GM12892 (cell line): ENCODE data around the gene PIK3R2.

Source experiments
- DNase-seq: peaks from one replicate; pipeline ENCODE4 v3.0.0; 2011; ENCODE audit not compliant: insufficient read length
- FAIRE-seq: peaks from 2 replicates; lab custom pipeline; 2011; peaks lifted over from hg19 to GRCh38; lab: Jason Lieb, UNC
- POLR2AphosphoS5 ChIP-seq: IDR thresholded peaks from 2 replicates; pipeline ENCODE4 v1.6.1; 2011; ENCODE audit warnings: low read depth, low read length, control low read depth

The PIK3R2 gene

GRCh38 chr19:18218600-18218999 is 65.6 kb downstream of the PIK3R2 start:
- FAIRE-seq (no peak), DNase-seq (no peak)
- TF ChIP-seq POLR2AphosphoS5, result no peak
